ENCODE data around the gene RBBP8.
"Not testable (repeated sequence)": the region's sequence is repeated elsewhere in the genome, so short reads cannot be mapped to it uniquely, and the experiment has no call there.

RBBP8 gene

DNA sequence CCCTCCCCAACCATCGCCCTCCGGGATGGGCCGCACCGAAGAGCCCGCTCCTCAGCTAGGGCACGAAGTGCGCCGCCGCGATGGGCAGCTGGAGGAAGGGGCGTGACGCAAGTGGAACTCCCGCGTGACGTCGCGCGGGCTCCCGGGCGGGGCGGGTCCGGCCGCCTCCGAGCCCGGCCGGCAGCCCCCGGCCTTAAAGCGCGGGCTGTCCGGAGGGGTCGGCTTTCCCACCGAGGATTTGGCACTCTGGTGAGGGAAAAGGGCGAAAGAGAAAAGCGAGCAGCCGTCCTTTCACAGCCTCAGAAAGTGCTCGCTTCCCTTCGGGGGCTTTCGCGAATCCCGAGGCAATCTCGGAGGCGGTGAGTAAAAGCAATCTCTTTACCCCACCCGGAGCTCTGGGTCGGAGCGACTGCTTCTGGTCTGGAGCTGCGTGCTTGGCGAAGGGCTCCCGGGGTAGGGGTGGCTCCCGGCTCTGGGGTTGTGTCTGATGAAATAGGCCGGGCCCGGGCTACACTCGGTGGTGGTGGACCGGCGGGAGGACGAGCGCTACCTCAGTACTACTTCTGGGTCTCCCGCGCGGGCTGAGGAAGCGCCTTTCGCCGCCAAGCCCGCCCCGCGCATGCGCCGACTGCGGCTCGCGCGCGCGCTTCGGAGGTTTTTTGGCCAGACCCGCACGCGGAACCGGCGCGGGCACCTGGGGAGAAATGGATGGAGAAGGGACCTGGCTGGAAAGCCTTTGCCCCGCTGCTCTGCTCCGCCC is at the start of gene RBBP8:
Gene RBBP8, plus strand, starts transcription at position 123 of the 760 bp plus-strand sequence. CDS start 3,524 bp downstream, outside the sequence.
- DNase-seq = peak; percentile 73

DNA sequence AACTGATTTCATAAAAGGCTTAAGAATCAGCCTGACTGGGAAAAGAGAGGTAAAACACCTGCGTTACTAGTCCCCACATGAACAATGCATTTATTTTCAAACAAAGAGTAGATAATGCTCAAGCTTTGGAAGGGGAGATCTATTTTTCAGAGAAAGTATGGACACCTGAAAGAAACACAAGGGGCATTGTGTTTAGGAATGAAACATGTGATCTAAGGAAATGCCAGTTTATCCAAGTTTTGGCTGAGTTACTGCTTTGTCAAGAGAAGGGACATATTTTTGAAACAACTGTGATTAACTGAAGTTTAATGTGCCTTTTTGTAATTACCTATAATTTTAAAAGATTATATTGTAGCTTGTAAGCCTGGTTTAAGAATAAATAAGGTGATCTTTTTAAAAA is 49.3 kb upstream of the RBBP8 start:
- no peak for DNase-seq

DNA sequence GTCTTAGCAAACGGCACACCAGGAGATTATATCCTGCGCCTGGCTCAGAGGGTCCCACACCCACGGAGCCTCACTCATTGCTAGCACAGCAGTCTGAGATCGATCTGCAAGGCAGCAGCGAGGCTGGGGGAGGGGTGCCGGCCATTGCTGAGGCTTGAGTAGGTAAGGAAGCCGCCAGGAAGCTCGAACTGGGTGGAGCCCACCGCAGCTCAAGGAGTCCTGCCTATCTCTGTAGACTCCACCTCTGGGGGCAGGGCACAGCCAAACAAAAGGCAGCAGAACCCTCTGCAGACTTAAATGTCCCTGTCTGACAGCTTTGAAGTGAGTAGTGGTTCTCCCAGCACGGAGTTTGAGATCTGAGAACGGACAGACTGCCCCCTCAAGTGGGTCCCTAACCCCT is 47.4 kb upstream of the RBBP8 start:
- DNase-seq = not testable (repeated sequence)

DNA sequence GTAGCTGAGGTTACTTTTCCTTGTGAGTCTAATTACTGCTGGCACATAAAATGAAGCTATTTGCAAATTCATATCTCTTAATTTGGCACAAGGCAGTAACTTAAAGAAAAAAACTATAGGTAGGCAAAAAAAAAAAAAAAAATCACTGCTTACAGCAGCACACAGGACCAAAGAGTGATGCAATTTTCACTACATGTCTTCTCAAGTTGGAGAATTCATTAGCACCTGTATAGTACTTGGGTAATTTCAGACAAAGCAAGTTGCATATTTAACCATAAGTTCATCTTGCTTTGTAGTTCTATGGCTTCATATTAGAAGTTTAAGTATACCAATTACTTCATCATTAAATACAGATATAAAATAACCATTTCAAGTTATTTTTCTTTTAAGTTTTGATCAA is 33.7 kb upstream of the RBBP8 start:
- no peak for DNase-seq

DNA sequence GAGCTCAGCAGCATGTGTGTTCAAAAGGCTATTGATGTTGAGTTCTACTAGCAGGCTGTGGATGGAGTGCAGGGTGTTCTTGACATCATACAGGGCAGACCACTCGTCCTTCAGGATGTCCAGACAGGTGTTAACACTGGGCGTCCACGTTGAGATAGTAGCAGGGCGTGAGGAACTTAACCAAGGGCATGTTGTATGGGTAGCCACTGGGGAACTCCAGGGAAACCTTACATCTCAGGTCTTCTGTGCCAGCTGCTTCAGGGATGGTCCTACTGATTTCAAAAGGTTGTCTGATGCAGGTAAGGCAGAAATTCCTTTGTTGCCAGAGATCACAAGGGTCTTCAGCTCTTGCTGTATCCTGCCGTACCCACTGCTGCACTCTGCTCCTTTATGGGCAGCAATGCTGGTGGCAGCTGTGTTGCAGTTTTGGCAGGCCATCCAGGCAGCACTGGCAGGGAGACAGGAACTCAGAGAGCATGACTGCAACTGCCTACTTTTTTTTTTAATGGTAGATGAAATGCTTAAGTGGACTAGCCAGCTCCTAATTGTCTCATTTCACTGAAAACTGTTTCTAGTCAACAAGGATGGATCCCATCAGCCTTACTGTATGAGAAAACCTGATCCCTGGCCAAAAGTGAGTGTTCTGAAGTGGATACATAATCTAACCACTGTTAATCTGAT is 32.4 kb upstream of the RBBP8 start:
- DNase-seq = no peak

DNA sequence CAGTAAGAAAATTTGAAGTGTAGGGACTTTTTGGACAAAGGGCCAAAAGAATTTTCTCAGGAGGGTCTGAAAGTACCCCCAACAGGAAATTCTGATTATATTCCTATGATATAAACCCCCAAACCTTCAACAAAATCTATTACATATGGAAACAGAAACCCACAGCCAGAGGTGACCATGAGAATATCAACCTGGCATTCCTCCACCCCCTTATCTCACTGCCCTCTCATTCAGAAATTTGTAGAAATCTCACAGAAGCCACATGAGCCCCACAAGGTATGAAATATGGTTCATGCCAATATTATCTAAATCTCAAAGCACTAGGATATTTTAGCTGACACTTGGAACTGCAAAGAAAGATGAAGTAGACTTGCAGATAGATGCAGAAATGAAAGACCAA is 31.0 kb upstream of the RBBP8 start:
- no peak for DNase-seq

DNA sequence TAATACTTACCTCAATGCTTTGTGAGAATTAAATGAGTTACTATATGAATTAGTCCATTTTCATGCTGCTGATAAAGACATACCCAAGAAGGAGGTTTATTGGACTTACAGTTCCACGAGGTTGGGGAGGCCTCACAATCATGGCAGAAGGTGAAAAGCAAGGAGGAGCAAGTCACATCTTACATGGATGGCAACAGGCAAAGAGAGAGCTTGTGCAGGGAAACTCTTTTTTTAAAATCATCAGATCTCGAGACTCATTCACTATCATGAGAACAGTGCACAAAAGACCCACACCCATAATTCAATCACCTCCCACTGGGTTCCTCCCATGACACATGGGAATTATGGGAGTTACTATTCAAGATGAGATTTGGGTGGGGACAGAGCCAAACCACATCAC is 29.9 kb upstream of the RBBP8 start:
- not testable (repeated sequence) for DNase-seq

DNA sequence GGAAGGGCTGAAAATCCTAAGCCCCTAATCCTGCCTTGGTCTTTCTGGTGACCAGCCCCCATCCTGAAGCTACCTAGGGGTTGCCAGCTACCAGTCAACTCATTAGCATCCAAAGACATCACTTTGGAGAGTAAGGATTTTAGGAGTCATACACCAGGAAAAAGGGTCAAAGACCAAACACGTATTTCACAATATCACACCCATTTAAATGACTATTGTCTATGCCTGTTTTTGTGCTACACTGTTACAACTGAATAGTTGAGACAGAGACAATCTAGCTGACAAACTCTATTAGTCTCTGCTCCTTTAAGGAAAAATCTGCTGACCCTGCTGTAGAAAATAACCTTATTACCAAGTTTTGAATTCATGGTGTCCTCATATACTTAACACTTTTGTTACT is 21.0 kb upstream of the RBBP8 start:
- no peak for DNase-seq

DNA sequence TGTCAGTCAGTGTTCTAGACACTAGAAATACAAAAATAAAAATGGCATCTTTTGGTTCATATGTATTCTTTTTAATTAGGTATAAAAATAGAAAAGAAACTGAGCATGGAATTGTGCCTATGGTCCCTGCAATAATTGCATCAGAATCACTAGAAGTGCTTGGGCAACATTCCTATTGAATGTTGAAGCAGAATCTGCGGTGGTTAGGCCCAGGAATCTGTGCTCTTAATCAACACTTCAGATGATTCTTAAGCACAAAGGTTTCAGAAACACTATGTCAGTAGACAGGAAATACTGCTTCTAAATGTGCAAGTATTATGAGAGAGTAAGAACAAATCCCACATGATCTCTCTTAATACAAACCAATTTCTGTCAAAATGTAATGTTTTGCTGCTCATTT is 20.3 kb upstream of the RBBP8 start:
- no peak for DNase-seq

DNA sequence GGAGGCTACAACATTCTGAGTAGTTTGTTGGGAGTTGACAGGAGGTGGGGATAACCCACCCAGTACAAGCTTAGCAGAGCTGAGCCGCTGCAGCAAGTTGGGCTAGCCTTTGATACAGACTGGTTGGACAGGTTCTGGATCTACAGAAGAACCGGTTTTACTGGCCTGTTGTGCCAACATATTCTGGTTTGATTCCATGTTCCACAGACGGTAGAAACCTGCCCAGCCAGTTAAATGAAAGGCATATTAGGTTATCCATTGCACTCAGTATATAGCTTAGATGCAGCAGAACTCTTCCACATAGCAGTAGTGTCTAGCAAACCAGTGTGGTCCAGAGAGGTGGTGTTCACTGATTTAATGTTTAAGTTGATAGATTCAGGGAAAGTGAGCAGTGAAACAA is 19.3 kb upstream of the RBBP8 start:
- DNase-seq = no peak

DNA sequence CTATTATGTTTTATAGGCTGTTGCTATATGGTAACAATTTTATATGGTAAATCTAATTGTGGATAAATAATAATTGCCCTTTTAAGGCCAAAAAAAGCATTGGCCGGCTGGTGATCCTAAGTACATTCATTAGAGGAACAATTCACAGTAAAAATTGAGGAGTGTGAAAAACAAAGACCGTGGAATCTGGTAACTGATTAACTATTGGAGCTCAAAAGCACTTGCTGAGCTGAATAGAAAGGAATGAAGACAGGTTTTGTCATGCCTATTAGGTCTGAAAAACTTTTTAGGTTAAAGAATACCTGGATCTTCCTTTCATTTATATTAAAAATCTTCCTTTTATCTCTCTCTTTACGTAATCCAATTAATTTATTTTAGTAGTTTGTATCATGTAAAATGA is 18.5 kb upstream of the RBBP8 start:
- DNase-seq = no peak

DNA sequence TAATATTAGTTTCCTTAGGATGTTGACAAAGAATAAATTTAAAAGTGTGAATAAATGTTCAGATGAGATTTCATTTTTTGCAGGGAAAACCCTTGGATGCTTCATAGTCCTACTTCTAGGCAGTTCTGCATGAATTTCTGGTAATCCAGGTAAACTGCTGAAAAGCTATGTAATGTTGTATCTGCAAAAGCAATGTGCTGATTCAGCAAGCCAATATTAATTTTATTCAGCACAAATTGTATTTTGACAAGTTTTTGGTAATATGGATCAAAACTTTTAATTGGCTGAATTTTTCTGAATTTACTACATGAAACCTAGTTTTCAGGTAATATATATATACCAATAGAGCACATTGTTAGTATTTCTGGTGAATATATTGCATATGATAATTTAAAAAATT is 17.8 kb upstream of the RBBP8 start:
- DNase-seq = no peak

DNA sequence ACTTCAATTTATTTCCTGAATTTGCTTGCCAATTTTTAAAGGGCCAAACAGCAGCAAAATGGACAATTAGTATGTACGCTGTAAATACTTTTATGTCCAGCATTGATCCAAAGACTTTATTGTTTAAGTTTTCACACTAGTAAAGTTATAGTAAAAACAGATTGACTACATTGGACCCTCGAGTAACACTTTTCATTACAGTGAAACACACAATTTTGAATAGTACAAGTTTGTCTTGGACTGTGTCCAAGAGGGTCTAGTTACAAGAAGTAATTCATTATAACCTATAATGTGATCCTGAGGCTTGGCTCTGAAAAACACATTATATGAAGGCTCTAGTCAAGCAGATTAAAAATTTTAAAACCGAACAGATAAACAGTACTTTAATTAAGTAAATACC is 11.4 kb upstream of the RBBP8 start:
- DNase-seq = no peak

DNA sequence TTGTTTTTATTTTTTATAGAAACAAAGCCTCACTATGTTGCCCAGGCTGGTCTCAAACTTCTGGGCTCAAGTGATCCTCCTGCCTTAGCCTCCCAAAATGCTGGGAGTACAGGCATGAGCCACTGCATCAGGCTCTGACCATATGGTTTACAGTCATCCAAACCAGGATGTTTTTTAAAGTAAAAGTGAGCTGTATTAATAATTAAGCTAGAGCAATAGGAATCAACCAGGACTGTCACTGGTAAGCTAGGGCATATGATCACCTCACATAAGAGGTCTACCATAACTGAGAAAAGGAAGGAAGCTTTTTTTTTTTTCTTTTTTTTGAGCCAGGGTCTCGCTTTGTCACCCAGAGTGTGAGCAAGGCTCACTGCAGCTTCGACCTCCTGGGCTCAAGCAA is 8.5 kb upstream of the RBBP8 start:
- no peak for DNase-seq

DNA sequence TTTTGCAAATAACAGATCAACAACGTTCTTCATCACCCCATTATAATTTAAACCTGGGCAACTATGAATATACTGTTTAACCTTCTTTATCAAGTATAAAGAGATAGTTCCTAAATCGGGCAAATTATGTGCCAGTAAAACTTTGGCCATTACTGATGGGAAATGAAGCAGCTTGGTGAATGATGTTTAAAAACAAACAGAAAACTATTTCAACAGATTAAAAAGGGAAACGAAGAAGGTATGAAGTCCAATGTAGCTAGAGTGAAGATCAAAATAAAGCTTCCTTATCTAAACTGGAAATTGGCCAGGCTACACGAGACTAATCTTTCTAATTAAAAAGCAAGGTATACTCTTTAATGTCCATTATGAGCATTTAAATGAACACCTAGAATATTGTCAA is 6.7 kb upstream of the RBBP8 start:
- DNase-seq = no peak

DNA sequence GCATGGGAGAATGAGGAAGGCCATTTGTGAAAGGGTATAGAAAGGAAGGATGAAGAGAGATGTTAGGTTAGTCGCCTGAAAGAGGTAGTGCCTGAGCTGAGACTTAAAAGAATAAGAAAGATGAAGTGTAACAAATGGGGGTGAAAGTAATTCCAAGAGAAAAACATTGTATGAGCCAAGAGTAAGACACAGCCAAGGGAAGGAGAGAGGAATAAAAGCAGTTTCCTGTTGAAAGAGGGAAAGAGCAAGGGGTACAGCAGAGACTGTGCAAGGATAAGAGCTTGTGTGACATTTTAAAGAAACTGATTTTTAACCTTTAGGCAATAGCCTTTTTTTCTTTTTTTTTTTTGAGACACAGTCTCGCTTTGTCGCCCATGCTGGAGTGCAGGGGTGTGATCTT is 4.8 kb upstream of the RBBP8 start:
- no peak for DNase-seq

DNA sequence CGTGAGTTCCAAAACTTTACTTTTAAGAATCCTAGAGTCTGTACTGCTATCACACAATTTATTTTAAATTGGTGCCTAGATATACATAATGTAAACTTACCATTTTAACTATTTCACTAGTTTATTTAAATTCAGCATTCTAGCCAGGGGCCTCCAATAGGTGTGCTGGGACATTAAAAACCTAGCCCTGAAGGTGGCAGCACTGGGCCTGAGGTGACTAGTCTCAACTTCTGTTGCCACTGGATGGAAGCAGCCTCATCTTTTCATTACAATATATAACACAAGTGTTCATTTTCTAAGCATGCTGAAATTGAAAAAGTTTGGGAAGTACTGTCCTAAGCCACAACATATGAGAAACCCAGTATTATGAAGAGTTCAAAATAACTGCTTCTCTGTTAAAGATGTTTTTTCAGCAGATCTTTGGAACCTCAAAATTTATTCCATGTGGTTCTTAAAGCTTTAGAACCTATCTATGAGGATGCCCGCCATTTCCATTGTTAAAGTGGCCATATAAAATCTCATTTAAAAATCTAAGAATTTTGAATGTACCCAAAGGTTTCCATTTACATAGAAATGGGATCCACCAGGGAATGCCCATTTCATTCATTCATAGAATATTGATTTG is 2.9 kb upstream of the RBBP8 start:
- peak; percentile 70 for DNase-seq

DNA sequence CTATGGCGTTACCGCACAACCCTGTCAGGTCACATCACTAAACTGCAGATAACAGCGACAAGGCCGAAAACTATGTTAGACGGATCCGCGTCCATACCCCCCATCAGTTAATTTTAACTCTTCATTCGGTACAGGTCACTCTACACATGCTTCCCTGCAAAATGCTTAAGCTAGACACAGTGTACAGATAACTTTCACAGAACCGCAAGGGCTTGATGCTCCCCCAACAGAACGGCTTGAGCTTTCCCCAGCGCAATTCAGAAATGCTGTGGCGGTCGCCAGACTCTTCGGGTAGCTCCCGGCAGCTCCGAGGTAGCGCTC is 283 bp upstream of the RBBP8 start:
- DNase-seq = no peak

DNA sequence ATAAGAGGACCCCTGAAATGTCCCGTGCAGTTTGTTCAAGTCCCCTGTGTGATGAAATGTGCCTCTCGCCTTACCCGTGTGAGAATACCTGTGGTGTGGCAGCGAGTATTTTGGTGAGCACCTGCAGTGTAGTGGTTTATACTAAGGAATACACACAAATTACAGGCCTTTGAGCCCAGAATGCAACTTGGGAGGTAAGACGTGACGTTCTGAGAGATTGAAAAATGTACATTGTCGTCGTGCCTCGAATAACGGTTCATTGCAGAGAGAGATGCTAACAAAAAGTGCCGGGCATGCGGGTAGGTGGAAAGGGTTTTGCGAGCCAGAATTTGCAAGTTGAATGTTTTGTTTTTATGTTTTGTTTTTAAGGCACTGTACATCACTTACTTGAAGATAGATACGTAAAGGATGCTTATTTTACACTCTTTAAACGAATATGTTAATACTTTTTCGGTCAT is 867 bp downstream of the RBBP8 start:
- DNase-seq = no peak

DNA sequence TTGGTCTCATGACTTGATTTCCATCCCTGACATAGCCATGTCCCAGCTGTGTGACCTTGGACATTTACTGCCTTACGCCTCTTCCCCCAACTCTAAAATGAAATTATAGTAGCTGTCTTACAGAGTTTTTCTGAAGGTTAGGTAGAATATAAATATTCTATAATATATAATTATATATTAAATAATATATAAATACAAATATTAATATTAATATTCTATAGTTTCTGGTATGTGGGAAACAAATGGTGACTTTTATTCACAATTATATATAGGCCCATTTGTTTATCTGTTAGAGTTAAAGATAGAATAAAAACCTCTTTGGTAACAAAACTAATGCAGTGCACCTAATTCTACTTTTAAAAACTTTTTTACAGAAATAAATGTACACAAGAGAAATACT is 1.7 kb downstream of the RBBP8 start:
- no peak for DNase-seq

DNA sequence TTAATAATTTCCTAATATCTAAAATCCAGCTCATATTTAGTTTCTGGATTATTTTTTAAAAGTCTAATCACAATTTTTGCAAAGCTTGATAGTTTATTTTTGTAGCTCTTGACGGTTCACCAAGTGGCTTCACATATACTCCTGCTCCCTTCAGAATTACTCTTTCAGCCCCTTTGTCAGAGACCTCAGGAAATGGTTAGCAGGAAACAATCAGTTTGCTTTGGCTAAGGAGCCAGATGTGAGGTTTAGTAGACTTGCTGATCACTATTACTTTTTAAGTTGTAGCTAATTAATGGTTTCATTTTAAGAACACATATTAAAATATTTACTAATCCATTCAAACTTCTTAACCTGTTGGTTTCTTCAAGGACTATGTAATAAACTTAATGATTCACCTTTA is 2.3 kb downstream of the RBBP8 start:
- DNase-seq = no peak

DNA sequence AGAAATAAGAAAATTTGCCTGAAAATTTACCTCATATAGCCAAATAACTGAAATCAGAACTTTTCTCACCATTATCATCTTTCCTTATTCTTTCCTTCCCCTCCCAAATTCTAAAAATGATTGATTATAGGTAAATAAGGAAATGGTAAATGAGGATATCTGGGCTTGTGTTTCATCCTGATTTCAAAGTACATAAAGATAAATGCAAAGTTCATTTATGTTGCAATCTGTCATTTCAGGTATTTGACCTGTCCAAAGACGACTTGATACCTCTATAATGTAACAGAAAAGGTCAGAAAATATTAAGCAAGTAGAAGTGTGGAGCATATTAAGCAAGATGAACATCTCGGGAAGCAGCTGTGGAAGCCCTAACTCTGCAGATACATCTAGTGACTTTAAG is 3.4 kb downstream of the RBBP8 start:
- no peak for DNase-seq

DNA sequence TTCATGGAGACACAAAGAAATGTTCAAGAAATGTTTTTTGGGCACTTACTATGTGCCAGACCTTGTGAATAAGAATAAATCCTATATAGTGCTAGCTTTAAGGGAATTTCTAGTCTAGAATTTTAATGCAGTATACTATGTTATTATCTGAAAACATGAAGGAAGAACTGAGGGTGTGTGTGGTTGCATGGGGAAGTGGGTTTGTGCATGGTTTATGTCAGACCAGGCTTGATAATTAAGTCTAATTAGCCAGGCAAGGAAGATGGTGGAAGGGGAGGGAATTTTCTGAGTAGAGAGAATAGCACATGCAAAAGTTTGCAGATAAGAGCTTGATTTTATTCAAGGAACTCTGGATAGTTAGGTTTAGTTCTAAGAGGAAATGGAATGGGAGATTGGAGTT is 6.5 kb downstream of the RBBP8 start:
- DNase-seq = no peak

DNA sequence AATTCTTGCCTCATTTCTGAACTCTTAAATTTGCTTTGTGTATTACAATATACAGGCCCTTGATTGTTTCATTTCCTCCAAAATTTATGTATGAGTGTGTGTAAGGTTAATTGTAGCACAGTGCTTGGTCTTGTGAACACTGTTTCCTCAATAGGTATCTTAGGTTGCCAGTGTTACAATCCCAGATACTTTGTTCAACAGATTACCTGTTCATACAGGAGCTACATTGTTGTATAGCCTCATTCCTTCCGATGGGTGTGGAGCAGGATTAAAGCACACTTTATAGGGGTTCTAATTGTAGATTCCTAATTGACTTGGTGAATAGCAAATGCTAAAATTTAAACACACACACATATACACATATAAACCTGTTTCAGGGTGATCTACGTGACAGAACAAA is 10.7 kb downstream of the RBBP8 start:
- DNase-seq = no peak

DNA sequence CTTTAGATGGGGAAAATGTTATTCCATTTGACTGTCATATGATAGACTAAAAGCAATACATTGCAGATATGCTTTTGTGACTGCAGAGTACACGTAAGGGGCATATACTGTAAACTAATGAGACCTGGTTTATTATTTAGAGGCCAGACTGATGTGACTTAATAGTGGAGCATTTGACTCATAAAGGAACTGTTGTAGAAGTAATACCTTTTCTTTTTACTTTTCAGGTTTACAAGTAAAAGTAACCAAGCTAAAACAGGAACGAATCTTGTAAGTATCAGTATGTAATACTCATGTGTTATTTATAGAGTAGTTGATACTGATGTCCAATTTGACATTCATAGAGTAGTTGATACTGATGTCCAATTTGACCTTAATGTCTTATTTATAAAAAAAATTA is 13.1 kb downstream of the RBBP8 start:
- no peak for DNase-seq

Measured in stimulated activated naive CD4-positive, alpha-beta T cell treated with Interleukin-2 at 50 U/mL for 16 hours (primary cell).